Nephron progenitor cell (in vitro differentiated cells): ENCODE results near the gene PFKL.

Experiments
- DNase-seq: peaks from one replicate; pipeline ENCODE4 v3.0.0; 2021
- H3K27ac Mint-ChIP-seq: 2 replicates; pipeline ENCODE4 v1.8.0; 2021; ENCODE audit warnings: mild to moderate bottlenecking, moderate library complexity, mixed read lengths
- H3K27me3 Mint-ChIP-seq: 2 replicates; pipeline ENCODE4 v1.8.0; 2021; ENCODE audit warnings: mild to moderate bottlenecking, low read depth, mixed read lengths; ENCODE audit not compliant: poor library complexity
- H3K36me3 Mint-ChIP-seq: 2 replicates; pipeline ENCODE4 v1.8.0; 2021; ENCODE audit warnings: low read depth, mixed read lengths
- H3K4me1 Mint-ChIP-seq: 2 replicates; pipeline ENCODE4 v1.8.0; 2021; ENCODE audit warnings: mixed read lengths
- H3K4me3 Mint-ChIP-seq: 2 replicates; pipeline ENCODE4 v1.8.0; 2021; ENCODE audit warnings: mild to moderate bottlenecking, moderate library complexity, mixed read lengths
- H3K9me3 Mint-ChIP-seq: 2 replicates; pipeline ENCODE4 v1.8.0; 2021; ENCODE audit warnings: mild to moderate bottlenecking, moderate library complexity, mixed read lengths
- TF ChIP-seq, protein P1 (sequence below): fragments of 200-600 bp; sonication (generic); IDR thresholded peaks from 2 replicates; pipeline ENCODE4 v1.5.0; 2021; ENCODE audit warnings: antibody characterized with exemption

PFKL gene

DNA sequence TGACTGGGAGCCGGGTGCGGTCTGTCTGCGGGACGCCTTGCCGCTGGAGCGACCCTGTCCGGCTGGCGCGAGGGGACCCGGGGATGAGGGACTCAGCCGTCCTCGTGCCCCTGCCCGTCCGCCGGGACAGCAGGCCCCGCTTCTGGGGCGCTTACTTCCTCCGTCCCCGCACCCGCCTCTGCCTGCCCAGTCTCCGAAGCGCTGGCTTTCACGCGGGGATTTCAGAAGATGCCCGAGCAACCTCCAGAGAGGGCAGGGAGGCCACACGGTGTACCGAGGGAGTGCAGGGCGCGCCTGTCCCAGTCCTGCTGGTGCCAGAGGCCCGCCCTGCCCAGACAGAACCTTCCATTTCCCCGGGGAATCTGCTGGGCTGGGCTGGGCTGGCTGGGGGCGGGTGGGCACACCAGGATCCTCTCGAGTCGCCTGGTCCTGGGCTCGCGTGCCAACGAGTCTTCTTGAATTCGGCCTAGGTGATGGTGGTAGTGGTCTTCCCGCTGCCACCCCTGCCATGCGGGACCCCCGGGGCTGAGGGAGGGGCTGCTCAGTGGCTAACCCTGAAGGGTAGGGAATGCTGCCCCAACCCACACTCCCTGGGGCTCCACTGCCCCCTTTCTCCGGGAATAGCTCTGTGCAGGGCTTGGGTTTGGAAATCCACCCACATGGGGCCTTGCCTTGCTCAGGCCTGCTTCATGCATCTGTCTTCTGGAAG, 51.1 kb downstream of the PFKL start:
- no peak overlapping the region for H3K4me3 Mint-ChIP-seq
- H3K4me1 Mint-ChIP-seq = peaks cover 48% of the 10 kb centered on the region
- TF ChIP-seq, protein P1, sequence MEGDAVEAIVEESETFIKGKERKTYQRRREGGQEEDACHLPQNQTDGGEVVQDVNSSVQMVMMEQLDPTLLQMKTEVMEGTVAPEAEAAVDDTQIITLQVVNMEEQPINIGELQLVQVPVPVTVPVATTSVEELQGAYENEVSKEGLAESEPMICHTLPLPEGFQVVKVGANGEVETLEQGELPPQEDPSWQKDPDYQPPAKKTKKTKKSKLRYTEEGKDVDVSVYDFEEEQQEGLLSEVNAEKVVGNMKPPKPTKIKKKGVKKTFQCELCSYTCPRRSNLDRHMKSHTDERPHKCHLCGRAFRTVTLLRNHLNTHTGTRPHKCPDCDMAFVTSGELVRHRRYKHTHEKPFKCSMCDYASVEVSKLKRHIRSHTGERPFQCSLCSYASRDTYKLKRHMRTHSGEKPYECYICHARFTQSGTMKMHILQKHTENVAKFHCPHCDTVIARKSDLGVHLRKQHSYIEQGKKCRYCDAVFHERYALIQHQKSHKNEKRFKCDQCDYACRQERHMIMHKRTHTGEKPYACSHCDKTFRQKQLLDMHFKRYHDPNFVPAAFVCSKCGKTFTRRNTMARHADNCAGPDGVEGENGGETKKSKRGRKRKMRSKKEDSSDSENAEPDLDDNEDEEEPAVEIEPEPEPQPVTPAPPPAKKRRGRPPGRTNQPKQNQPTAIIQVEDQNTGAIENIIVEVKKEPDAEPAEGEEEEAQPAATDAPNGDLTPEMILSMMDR = no peak
- H3K27ac Mint-ChIP-seq = no peak overlapping the region
- no peaks in the 10 kb centered on the region for H3K36me3 Mint-ChIP-seq
- H3K27me3 Mint-ChIP-seq = peaks cover 9% of the 10 kb centered on the region
- no peak for DNase-seq
- H3K9me3 Mint-ChIP-seq = no peaks in the 10 kb centered on the region

DNA sequence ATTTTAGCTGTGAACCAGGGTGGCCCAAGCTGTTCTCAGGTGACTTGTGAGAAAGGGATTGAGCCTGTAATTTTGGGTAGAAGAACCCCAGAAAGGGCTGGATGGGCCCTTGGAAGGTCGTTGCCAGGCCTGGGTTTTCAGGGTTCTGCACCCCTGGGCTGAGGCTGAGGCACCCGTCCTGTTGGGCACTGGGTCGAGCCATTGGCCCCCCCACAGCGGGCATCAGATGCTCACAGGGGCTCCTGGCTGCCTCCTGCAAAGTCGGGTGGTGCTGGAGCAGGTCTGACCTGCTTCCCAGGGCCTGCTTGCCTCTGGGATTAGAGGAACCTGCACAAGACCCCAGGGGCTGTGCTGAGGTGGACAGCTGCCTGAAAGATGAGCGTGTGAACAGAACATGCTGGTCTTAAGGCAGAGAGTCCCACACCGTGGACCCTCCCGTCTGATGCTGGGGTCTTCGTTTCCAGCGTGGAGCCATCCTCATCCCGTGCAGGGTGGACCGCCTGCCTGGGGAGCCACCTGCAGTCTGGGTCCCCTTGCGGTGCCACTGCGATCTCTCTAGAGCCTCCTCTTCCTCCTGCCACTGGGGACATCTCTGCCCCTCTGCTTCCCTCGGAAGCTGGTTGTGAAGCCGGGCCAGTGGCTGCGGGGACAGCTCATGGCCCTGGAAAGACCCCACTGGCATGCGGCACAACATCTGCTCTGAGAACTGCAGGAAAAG, 51.8 kb downstream of the PFKL start:
- Mint-ChIP-seq H3K9me3 (no peaks in the 10 kb centered on the region), H3K4me3 (no peak overlapping the region), H3K27me3 (peaks cover 9% of the 10 kb centered on the region), H3K27ac (no peak overlapping the region), H3K4me1 (peaks cover 44% of the 10 kb centered on the region), H3K36me3 (no peaks in the 10 kb centered on the region)
- DNase-seq = no peak
- TF ChIP-seq, protein P1 = no peak

DNA sequence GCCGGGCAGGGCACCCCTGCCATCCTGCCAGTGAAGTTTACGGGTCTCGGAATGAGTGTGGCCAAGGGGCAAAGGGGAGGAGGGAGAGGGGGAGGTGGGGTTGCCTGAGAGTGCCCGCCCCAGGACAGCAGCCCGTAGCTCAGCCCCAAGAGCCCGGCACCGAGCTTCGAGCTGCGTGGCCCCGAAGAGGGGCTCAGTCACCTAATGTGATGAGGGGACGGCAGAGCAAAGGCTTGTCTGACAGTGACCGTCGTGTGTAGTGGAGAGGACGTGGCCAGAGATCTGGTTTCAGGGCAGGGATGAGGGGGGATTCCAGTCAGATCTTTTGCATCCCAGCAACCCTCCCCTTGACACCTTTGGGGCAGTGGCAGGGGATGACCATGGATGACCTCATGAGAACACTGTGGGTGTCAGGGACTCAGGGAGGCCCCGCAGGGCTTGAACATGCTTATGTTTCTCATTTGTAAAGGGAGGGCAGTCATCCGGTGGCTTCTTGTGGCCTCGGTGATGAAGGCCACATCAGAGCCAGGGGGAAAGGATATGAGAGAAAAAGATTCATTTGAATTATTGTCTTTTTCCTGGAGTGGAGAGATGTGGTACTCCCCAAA, 52.5 kb downstream of the PFKL start:
- TF ChIP-seq, protein P1 = no peak
- H3K9me3 Mint-ChIP-seq = no peaks in the 10 kb centered on the region

DNA sequence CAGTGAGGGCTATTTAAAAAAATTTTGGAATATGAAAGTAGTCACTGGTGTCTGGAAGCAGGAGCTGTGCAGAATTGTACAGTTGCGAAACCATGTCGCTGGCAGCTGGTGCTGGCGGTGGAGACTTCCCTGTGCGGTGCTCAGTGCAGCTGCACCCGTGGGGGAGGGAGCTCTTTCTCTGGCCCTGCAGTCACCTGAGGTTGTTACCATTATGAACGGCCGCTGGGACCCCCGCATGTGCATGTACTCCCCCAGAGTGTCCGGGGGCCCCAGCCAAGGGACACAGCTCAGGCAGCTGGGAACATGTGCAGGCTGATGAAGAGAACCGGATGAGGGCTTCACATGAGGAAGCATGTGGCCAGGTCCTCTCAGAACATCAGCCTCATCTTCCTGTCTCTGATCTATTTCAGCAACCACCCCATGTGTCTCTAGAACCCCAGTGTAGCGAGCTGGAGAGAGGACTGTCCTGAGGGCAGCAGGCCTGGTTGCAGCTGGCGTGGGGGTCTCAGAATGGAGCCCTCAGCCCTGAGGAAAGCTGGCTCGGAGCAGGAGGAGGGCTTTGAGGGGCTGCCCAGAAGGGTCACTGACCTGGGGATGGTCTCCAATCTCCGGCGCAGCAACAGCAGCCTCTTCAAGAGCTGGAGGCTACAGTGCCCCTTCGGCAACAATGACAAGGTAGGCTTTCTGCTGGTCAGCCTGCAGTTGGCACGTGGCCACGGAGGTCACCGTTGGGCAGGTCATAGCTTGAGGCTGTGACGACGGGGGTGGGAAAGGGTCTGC, 53.5 kb downstream of the PFKL start, which contains the start of gene TRPM2:
TRPM2 (plus strand) TSS at position 431 of the 780 bp plus-strand sequence; CDS start at position 511, 80 bp downstream.
- H3K27ac Mint-ChIP-seq = peak within 1 kb of the TSS; percentile 75

More for the DNA sequence above, 52.5 kb downstream of the PFKL start:
- peaks cover 44% of the 10 kb centered on the region for H3K4me1 Mint-ChIP-seq
- no peak for DNase-seq
- H3K4me3 Mint-ChIP-seq = no peak overlapping the region
- peaks cover 9% of the 10 kb centered on the region for H3K27me3 Mint-ChIP-seq
- no peaks in the 10 kb centered on the region for H3K36me3 Mint-ChIP-seq
- H3K27ac Mint-ChIP-seq = peak overlapping the region; percentile 68

DNA sequence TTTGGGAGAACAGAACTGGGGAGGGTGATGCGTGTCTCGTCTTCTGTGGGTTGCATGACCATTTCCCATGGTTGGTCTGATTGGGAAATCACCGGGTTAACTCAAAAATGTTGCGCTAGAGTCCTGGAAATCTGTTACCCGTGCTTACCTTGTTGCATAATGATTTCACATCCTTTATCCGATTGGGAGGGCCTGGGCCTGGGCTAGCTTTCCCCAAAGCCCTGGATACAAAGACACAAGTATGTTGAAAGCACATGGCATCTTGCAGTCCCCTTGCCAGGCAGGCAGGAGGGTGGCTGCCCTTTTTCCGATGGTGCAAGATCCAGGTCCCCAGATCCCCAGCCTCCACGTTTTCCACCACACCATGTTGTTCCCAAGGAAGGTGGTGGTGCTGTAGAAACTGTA, 54.1 kb downstream of the PFKL start:
- H3K27ac Mint-ChIP-seq = no peak overlapping the region

More for the DNA sequence above, 53.5 kb downstream of the PFKL start, which contains the start of gene TRPM2:
- Mint-ChIP-seq H3K27me3 (peaks cover 9% of the 10 kb centered on the region), H3K4me1 (peaks cover 40% of the 10 kb centered on the region), H3K9me3 (peaks cover 1% of the 10 kb centered on the region), H3K4me3 (no peak within 1 kb of the TSS), H3K36me3 (no peaks in the 10 kb centered on the region)
- DNase-seq = no peak
- TF ChIP-seq, protein P1 = no peak

More for the DNA sequence above, 54.1 kb downstream of the PFKL start:
- TF ChIP-seq, protein P1 = no peak
- Mint-ChIP-seq H3K4me3 (no peak overlapping the region), H3K9me3 (peaks cover 6% of the 10 kb centered on the region), H3K4me1 (peaks cover 40% of the 10 kb centered on the region), H3K27me3 (peaks cover 5% of the 10 kb centered on the region), H3K36me3 (no peaks in the 10 kb centered on the region)
- no peak for DNase-seq
